Vagina (tissue), 2 donors: ENCODE measurements around the gene NT5DC1.

Experiments used
- CTCF ChIP-seq, 3 experiments: fragments of 450-650 bp in 2 of 3; fragments of 200-600 bp in 1 of 3; sonication (generic) in 1 of 3; IDR thresholded peaks; one replicate each; pipeline ENCODE4 v1.5.1; 2017 to 2019; ENCODE audit warnings: antibody characterized with exemption in 3 of 3, mild to moderate bottlenecking in 2 of 3, moderate library complexity in 2 of 3
- POLR2A ChIP-seq, 2 donors: fragments of 450-650 bp; IDR thresholded peaks; one replicate each; pipeline ENCODE4 v1.6.1; 2017; ENCODE audit warnings: antibody characterized with exemption in 2 of 2, mild to moderate bottlenecking in 2 of 2, moderate library complexity in 2 of 2

GRCh38 chr6:116205281-116205680 lies 104.6 kb downstream of the NT5DC1 start:
- TF ChIP-seq CTCF (IDR thresholded peaks at IDR 0.05), result no peak
- no peak for TF ChIP-seq POLR2A (IDR thresholded peaks at IDR 0.05)
